ENCODE measurements around the gene RAD51B. TPM values are rescaled to one million over a fixed set of nuclear protein-coding genes. Genes with fewer than 3 reads are reported as not detected.

The RAD51B gene
- total RNA-seq, 3 donors from 2014 or later = 10.6 to 77.6 (median 33.8) TPM

- no peaks in the 10 kb centered on the region for H3K27me3 ChIP-seq
- no peak for DNase-seq (ENCODE audit: low spot score in 2 of 2)
- no peaks in the 10 kb centered on the region for H3K9me3 ChIP-seq
- no peaks in the 10 kb centered on the region for H3K4me1 ChIP-seq
- H3K27ac ChIP-seq = peak overlapping the region in 1 of 2 donors; percentile 83
- intact Hi-C loops (cut with DNase I; ENCODE audit: low total_unique reads) = no loop called here
- no peaks in the 10 kb centered on the region for H3K36me3 ChIP-seq
- TF ChIP-seq, protein P1, sequence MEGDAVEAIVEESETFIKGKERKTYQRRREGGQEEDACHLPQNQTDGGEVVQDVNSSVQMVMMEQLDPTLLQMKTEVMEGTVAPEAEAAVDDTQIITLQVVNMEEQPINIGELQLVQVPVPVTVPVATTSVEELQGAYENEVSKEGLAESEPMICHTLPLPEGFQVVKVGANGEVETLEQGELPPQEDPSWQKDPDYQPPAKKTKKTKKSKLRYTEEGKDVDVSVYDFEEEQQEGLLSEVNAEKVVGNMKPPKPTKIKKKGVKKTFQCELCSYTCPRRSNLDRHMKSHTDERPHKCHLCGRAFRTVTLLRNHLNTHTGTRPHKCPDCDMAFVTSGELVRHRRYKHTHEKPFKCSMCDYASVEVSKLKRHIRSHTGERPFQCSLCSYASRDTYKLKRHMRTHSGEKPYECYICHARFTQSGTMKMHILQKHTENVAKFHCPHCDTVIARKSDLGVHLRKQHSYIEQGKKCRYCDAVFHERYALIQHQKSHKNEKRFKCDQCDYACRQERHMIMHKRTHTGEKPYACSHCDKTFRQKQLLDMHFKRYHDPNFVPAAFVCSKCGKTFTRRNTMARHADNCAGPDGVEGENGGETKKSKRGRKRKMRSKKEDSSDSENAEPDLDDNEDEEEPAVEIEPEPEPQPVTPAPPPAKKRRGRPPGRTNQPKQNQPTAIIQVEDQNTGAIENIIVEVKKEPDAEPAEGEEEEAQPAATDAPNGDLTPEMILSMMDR (IDR thresholded peaks at IDR 0.05) = no peak
- TF ChIP-seq POLR2A (IDR thresholded peaks at IDR 0.05) (no peak), POLR2AphosphoS5 (IDR thresholded peaks at IDR 0.05) (no peak)
- no peak overlapping the region for H3K4me3 ChIP-seq
These were observed 547.1 kb downstream of the RAD51B start for GRCh38 chr14:68366656-68367055.

DNA sequence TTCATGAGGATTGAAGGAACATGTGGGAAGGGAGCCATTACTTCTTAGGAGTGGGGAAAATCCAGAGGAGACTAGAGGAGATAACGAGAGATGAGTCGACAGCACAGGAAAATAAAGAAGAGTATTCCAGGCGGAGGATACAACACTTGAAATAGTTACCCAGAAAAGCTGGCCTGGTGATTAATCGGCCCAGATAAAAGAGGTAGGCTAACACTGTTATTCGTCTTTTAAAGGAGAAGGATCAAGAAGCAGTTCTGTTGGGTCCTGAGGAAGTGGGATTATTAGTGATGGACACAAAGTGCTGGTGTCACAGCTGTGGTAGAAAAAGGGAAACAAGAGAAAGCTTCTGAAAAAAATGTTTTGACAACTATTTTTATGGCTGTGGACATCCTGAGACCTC, 548.0 kb downstream of the RAD51B start:
- TF ChIP-seq POLR2AphosphoS5 (IDR thresholded peaks at IDR 0.05) = no peak
- TF ChIP-seq, protein P1 (IDR thresholded peaks at IDR 0.05) = no peak
- no peak for TF ChIP-seq POLR2A (IDR thresholded peaks at IDR 0.05)
- H3K4me1 ChIP-seq = no peaks in the 10 kb centered on the region
- intact Hi-C loops (cut with DNase I; ENCODE audit: low total_unique reads) = no loop called here
- H3K9me3 ChIP-seq = no peaks in the 10 kb centered on the region
- no peak overlapping the region for H3K4me3 ChIP-seq
- no peaks in the 10 kb centered on the region for H3K27me3 ChIP-seq
- DNase-seq (ENCODE audit: low spot score in 2 of 2) = no peak
- H3K36me3 ChIP-seq = no peaks in the 10 kb centered on the region
- no peak overlapping the region for H3K27ac ChIP-seq

- intact Hi-C loops (cut with DNase I; ENCODE audit: low total_unique reads) = no loop called here
- H3K27ac ChIP-seq = no peak overlapping the region
These were observed 549.3 kb downstream of the RAD51B start for GRCh38 chr14:68368850-68369249.

GRCh38 chr14:68369281-68370056, 549.9 kb downstream of the RAD51B start:
- H3K4me1 ChIP-seq = no peaks in the 10 kb centered on the region
- DNase-seq (ENCODE audit: low spot score in 2 of 2) = no peak
- TF ChIP-seq POLR2A (IDR thresholded peaks at IDR 0.05) = no peak
- TF ChIP-seq POLR2AphosphoS5 (IDR thresholded peaks at IDR 0.05) = no peak
- TF ChIP-seq, protein P1 (IDR thresholded peaks at IDR 0.05) = no peak
- H3K27ac ChIP-seq = no peak overlapping the region
- intact Hi-C loops (cut with DNase I; ENCODE audit: low total_unique reads) = no loop called here
- H3K4me3 ChIP-seq = no peak overlapping the region
- H3K9me3 ChIP-seq = no peaks in the 10 kb centered on the region
- no peaks in the 10 kb centered on the region for H3K36me3 ChIP-seq
- no peaks in the 10 kb centered on the region for H3K27me3 ChIP-seq

More at GRCh38 chr14:68368850-68369249, 549.3 kb downstream of the RAD51B start:
- Histone ChIP-seq H3K27me3 (no peaks in the 10 kb centered on the region), H3K36me3 (no peaks in the 10 kb centered on the region), H3K4me3 (no peak overlapping the region), H3K4me1 (no peaks in the 10 kb centered on the region), H3K9me3 (no peaks in the 10 kb centered on the region)
- no peak for DNase-seq (ENCODE audit: low spot score in 2 of 2)
- TF ChIP-seq, protein P1 (IDR thresholded peaks at IDR 0.05) = no peak
- no peak for TF ChIP-seq POLR2AphosphoS5 (IDR thresholded peaks at IDR 0.05)
- no peak for TF ChIP-seq POLR2A (IDR thresholded peaks at IDR 0.05)

DNA sequence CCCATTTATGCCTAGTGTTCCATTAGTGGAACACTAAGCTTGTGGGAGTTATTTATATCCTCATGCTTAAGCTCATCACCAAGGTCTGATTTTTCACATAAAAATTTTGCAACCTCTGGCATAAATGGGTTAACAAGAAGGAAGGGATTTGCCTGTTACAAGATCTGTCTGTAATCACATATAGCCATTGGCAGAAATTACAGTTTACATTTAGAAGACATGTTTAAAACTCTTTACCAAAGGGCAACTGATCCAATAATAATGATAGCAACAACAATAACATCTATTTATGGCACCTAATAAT, 550.4 kb downstream of the RAD51B start:
- H3K4me3 ChIP-seq = no peak overlapping the region
- DNase-seq (ENCODE audit: low spot score in 2 of 2) = no peak
- no peaks in the 10 kb centered on the region for H3K36me3 ChIP-seq
- no peaks in the 10 kb centered on the region for H3K27me3 ChIP-seq
- intact Hi-C loops (cut with DNase I; ENCODE audit: low total_unique reads) = no loop called here
- H3K9me3 ChIP-seq = no peaks in the 10 kb centered on the region
- H3K27ac ChIP-seq = no peak overlapping the region
- TF ChIP-seq POLR2AphosphoS5 (IDR thresholded peaks at IDR 0.05) (no peak), POLR2A (IDR thresholded peaks at IDR 0.05) (no peak)
- TF ChIP-seq, protein P1 (IDR thresholded peaks at IDR 0.05) = no peak
- no peaks in the 10 kb centered on the region for H3K4me1 ChIP-seq
